Measurements from ENCODE around the gene MACROD2.

- TF ChIP-seq POLR2AphosphoS5 (IDR thresholded peaks at IDR 0.05; ENCODE audit: low read depth, low read length) (no peak), REST (IDR thresholded peaks at IDR 0.05; ENCODE audit: insufficient read depth in 1 of 2, low read depth in 2 of 2, low read length in 2 of 2) (no peak), TAF1 (IDR thresholded peaks at IDR 0.05; ENCODE audit: borderline replicate concordance, insufficient read depth, low read length) (no peak), SIN3A (IDR thresholded peaks at IDR 0.05; ENCODE audit: borderline replicate concordance, insufficient read depth, low read length) (no peak), FOXP2 (optimal IDR thresholded peaks at IDR 0.05; ENCODE audit: borderline replicate concordance, extremely low read depth, extremely low read length, insufficient read depth) (no peak)
These were observed 1631.8 kb downstream of the MACROD2 start for GRCh38 chr20:15627089-15627488.
